HepG2 (cell line): ENCODE results near the gene GLIPR1L1. TPM values are rescaled to one million over a fixed set of nuclear protein-coding genes. Genes with fewer than 3 reads are reported as not detected.

Experiments used
- ARID3A ChIP-seq: IDR thresholded peaks from 2 replicates; pipeline ENCODE4 v1.6.1; 2012; ENCODE audit warnings: low read depth, low read length, improper control_type of control experiment
- FOXP4 ChIP-seq: sonication (generic); formaldehyde crosslinking; IDR thresholded peaks from 2 replicates; pipeline ENCODE4 v1.4.0; 2020; ENCODE audit warnings: missing genetic modification reagents
- GABPA ChIP-seq, 2 experiments: IDR thresholded peaks; 2 replicates each; pipeline ENCODE4 v1.6.1; 2011 to 2016; ENCODE audit warnings: low read depth in 2 of 2, low read length in 1 of 2, missing biosample characterization in 1 of 2, missing genetic modification characterization in 1 of 2
- GATAD2A ChIP-seq: IDR thresholded peaks from 2 replicates; pipeline ENCODE4 v1.6.1; 2016
- JUNB ChIP-seq: sonication (generic); formaldehyde crosslinking; IDR thresholded peaks from 2 replicates; pipeline ENCODE4 v1.8.0; 2022; ENCODE audit warnings: missing genetic modification reagents, mild to moderate bottlenecking, borderline replicate concordance
- KDM5B ChIP-seq: sonication (generic); formaldehyde crosslinking; IDR thresholded peaks from 2 replicates; pipeline ENCODE4 v1.4.0; 2020; ENCODE audit warnings: missing genetic modification reagents, mild to moderate bottlenecking, borderline replicate concordance
- NAIF1 ChIP-seq: sonication (generic); formaldehyde crosslinking; IDR thresholded peaks from 2 replicates; pipeline ENCODE4 v1.5.0; 2020; ENCODE audit warnings: mild to moderate bottlenecking, missing genetic modification reagents, borderline replicate concordance
- PHF21A ChIP-seq: sonication (generic); formaldehyde crosslinking; IDR thresholded peaks from 2 replicates; pipeline ENCODE4 v1.5.0; 2020; ENCODE audit warnings: mild to moderate bottlenecking, missing genetic modification reagents
- RORA ChIP-seq: sonication (generic); formaldehyde crosslinking; IDR thresholded peaks from 2 replicates; pipeline ENCODE4 v1.5.0; 2020; ENCODE audit warnings: mild to moderate bottlenecking, missing genetic modification reagents, moderate library complexity
- SP140L ChIP-seq: sonication (generic); formaldehyde crosslinking; IDR thresholded peaks from 2 replicates; pipeline ENCODE4 v1.4.0; 2020; ENCODE audit warnings: missing genetic modification reagents, borderline replicate concordance
- TFDP1 ChIP-seq: IDR thresholded peaks from 2 replicates; pipeline ENCODE4 v1.6.1; 2016; ENCODE audit warnings: missing compliant biosample characterization, missing genetic modification reagents, borderline replicate concordance
- THAP11 ChIP-seq: IDR thresholded peaks from 2 replicates; pipeline ENCODE4 v1.6.1; 2016; ENCODE audit warnings: missing biosample characterization, missing genetic modification reagents
- UBTF ChIP-seq: sonication (generic); formaldehyde crosslinking; IDR thresholded peaks from 2 replicates; pipeline ENCODE4 v1.4.0; 2020; ENCODE audit warnings: mild to moderate bottlenecking, missing genetic modification reagents
- ZBTB1 ChIP-seq: sonication (generic); formaldehyde crosslinking; IDR thresholded peaks from 2 replicates; pipeline ENCODE4 v1.4.0; 2020; ENCODE audit warnings: missing genetic modification reagents, borderline replicate concordance
- ZBTB43 ChIP-seq: sonication (generic); formaldehyde crosslinking; conservative IDR thresholded peaks from 2 replicates; pipeline ENCODE4 v1.4.0; 2020; ENCODE audit warnings: missing genetic modification reagents
- ZIK1 ChIP-seq: sonication (generic); formaldehyde crosslinking; IDR thresholded peaks from 2 replicates; pipeline ENCODE4 v1.5.0; 2020; ENCODE audit warnings: mild to moderate bottlenecking, low read depth, missing genetic modification reagents, borderline replicate concordance
- ZNF580 ChIP-seq: IDR thresholded peaks from 2 replicates; pipeline ENCODE4 v1.6.1; 2016; ENCODE audit warnings: low read depth, borderline replicate concordance
- ZNF772 ChIP-seq: sonication (generic); formaldehyde crosslinking; IDR thresholded peaks from 2 replicates; pipeline ENCODE4 v1.5.0; 2020; ENCODE audit warnings: mild to moderate bottlenecking, missing genetic modification reagents
- polyA plus RNA-seq, 8 experiments: library from polyadenylated mRNA; depleted of rRNA in 3 of 8; stranded (reverse) in 7 of 8; unstranded in 1 of 8; fragments of >200 nt; fragmentation: Illumina TruSeq in 4 of 8; extraction: Trizol in 4 of 8; gene quantifications; 2 replicates each; pipeline versions ENCODE4 v1.2.1 to v1.2.3, GENCODE V29; 2011 to 2016; ENCODE audit warnings: low read depth in 4 of 8, missing spikeins in 1 of 8, mixed read lengths in 1 of 8; ENCODE audit not compliant: insufficient read depth in 1 of 8
- total RNA-seq, 5 experiments: library from RNA; depleted of rRNA; stranded (reverse); fragments of >200 nt; fragmentation: Illumina TruSeq; extraction: Trizol; gene quantifications; 2 replicates each; pipeline ENCODE4 v1.2.3, GENCODE V29; 2016; ENCODE audit warnings: low read depth in 1 of 5

Gene GLIPR1L1
- total and polyA plus RNA-seq, 2 of the 13 experiments (the other 11 are each of a cell fraction or from before 2014, with no cell fraction given): not detected

GRCh38 chr12:75329918-75330826, 4.3 kb upstream of the GLIPR1L1 start, which contains the start of gene CAPS2 (continued):
- TF ChIP-seq ZNF580 (CRISPR knock-in tag): peak; percentile 61; the same call in 1 of the 2 replicates
- 0 out of 2 replicates have a peak, but pooled peaks have one; percentile 36 for TF ChIP-seq SP140L (CRISPR knock-in tag)
- TF ChIP-seq FOXP4 (CRISPR knock-in tag): 0 out of 2 replicates have a peak, but pooled peaks have one; percentile 34
- TF ChIP-seq PHF21A: no peak; the same call in none of the 2 replicates
- TF ChIP-seq ZIK1 (CRISPR knock-in tag): peak; percentile 41; the same call in 1 of the 2 replicates
- TF ChIP-seq NAIF1 (CRISPR knock-in tag): peak; percentile 66; the same call in 1 of the 2 replicates
- TF ChIP-seq ZBTB43: 0 out of 2 replicates have a peak, but pooled peaks have one; percentile 20
- TF ChIP-seq THAP11 (CRISPR knock-in tag): peak; percentile 40; the same call in 1 of the 2 replicates
- no peak for TF ChIP-seq JUNB (CRISPR knock-in tag)
- peak; percentile 70 for TF ChIP-seq ZNF772 (CRISPR knock-in tag)
- TF ChIP-seq TFDP1 (CRISPR knock-in tag): peak; percentile 17; the same call in 1 of the 2 replicates
- TF ChIP-seq GABPA (IDR thresholded peaks at IDR 0.05; ENCODE audit: low read depth, low read length): peak; percentile 54
- peak; percentile 85 for TF ChIP-seq GABPA (CRISPR knock-in tag; IDR thresholded peaks at IDR 0.05; ENCODE audit: low read depth)
- TF ChIP-seq UBTF: peak; percentile 71
- no peak for TF ChIP-seq ZBTB1 (CRISPR knock-in tag)
- peak; percentile 38; the same call in 1 of the 2 replicates for TF ChIP-seq GATAD2A (CRISPR knock-in tag)
- TF ChIP-seq ARID3A: peak; percentile 76; the same call in 1 of the 2 replicates
- peak; percentile 54; the same call in 1 of the 2 replicates for TF ChIP-seq KDM5B (CRISPR knock-in tag)
- TF ChIP-seq RORA (CRISPR knock-in tag): no peak
